PC-9 (cell line): Measurements from ENCODE around the gene CSNK2A1. TPM values are rescaled to one million over a fixed set of nuclear protein-coding genes. Genes with fewer than 3 reads are reported as not detected.
A peak's percentile ranks its signal among the peaks of the same experiment; 100 is the strongest.
"Not testable (repeated sequence)": the region's sequence is repeated elsewhere in the genome, so short reads cannot be mapped to it uniquely, and the experiment has no call there.

Experiments used
- BruUV-seq: library from RNA; stranded (reverse); fragments of 400-500 nt; replicated peaks from 2 replicates; lab custom pipeline; 2021; lab: Mats Ljungman, UMichigan
- CTCF ChIA-PET: fragments of 300-600 bp; sonication (Branson Sonifier 250); formaldehyde crosslinking; loops from one replicate; lab custom pipeline; 2022; ENCODE audit warnings: antibody characterized with exemption; lab: Charles Lee
- POLR2A ChIA-PET: fragments of 300-600 bp; sonication (Branson Sonifier 250); formaldehyde crosslinking; loops from one replicate; lab custom pipeline; 2022; ENCODE audit warnings: antibody characterized with exemption; ENCODE audit not compliant: unreplicated experiment; lab: Charles Lee
- DNase-seq, 2 experiments: peaks; one replicate each; pipeline versions ENCODE4 v3.0.0 to v3.0.0-alpha.2; 2015 to 2022; ENCODE audit warnings: mixed read lengths in 1 of 2
- H2AFZ ChIP-seq: fragments of 200-600 bp; sonication (generic); 2 replicates; pipeline ENCODE4 v1.8.1; 2017; ENCODE audit warnings: antibody characterized with exemption
- H3F3A ChIP-seq: fragments of 200-600 bp; sonication (generic); 2 replicates; pipeline ENCODE4 v1.8.1; 2017; ENCODE audit warnings: antibody characterized with exemption, mild to moderate bottlenecking, low read depth; ENCODE audit not compliant: insufficient read depth
- H3K27ac ChIP-seq: fragments of 200-600 bp; sonication (generic); 2 replicates; pipeline ENCODE4 v1.6.1; 2016; ENCODE audit warnings: mixed run types
- H3K27me3 ChIP-seq: fragments of 200-600 bp; sonication (generic); 2 replicates; pipeline ENCODE4 v1.6.1; 2016; ENCODE audit warnings: low read depth, mixed run types; ENCODE audit not compliant: insufficient read depth
- H3K36me3 ChIP-seq: fragments of 200-600 bp; sonication (generic); 2 replicates; pipeline ENCODE4 v1.6.1; 2016; ENCODE audit warnings: low read depth, mixed run types
- H3K4me1 ChIP-seq: fragments of 200-600 bp; sonication (generic); replicated peaks from 2 replicates; pipeline ENCODE4 v1.6.1; 2016; ENCODE audit warnings: mixed run types; ENCODE audit not compliant: insufficient read depth
- H3K4me2 ChIP-seq: fragments of 200-600 bp; sonication (generic); 2 replicates; pipeline ENCODE4 v1.6.1; 2017; ENCODE audit warnings: mixed run types
- H3K4me3 ChIP-seq: fragments of 200-600 bp; sonication (generic); 2 replicates; pipeline ENCODE4 v1.6.1; 2016; ENCODE audit warnings: mixed run types
- H3K79me2 ChIP-seq: fragments of 200-600 bp; sonication (generic); 2 replicates; pipeline ENCODE4 v1.6.1; 2017; ENCODE audit warnings: low read depth, mixed run types
- H3K9me2 ChIP-seq: fragments of 200-600 bp; sonication (generic); 2 replicates; pipeline ENCODE4 v1.8.1; 2017; ENCODE audit warnings: mild to moderate bottlenecking; ENCODE audit not compliant: insufficient read depth
- H3K9me3 ChIP-seq: fragments of 200-600 bp; sonication (generic); 2 replicates; pipeline ENCODE4 v1.8.1; 2016; ENCODE audit warnings: low read depth; ENCODE audit not compliant: insufficient read depth
- H4K20me1 ChIP-seq: fragments of 200-600 bp; sonication (generic); 2 replicates; pipeline ENCODE4 v1.8.1; 2017; ENCODE audit not compliant: insufficient read depth
- CTCF ChIP-seq: fragments of 200-600 bp; sonication (generic); conservative IDR thresholded peaks from 2 replicates; pipeline ENCODE4 v1.6.1; 2017; ENCODE audit warnings: mixed run types, antibody characterized with exemption, mild to moderate bottlenecking, moderate library complexity
- EZH2 ChIP-seq: fragments of 200-600 bp; sonication (generic); IDR thresholded peaks from 2 replicates; pipeline ENCODE4 v1.8.0; 2017; ENCODE audit warnings: antibody characterized with exemption, low read depth
- intact Hi-C: fragments of 100-400 bp; cut with micrococcal nuclease; formaldehyde crosslinking; loops from one replicate; pipeline ENCODE4 v1.10.0; 2022; ENCODE audit not compliant: unreplicated experiment
- total RNA-seq: library from RNA; stranded (reverse); gene quantifications from 2 replicates; pipeline ENCODE4 v1.2.3, GENCODE V29; 2021

The CSNK2A1 gene
- total RNA-seq, 1 experiment from 2014 or later = 222 TPM

DNA sequence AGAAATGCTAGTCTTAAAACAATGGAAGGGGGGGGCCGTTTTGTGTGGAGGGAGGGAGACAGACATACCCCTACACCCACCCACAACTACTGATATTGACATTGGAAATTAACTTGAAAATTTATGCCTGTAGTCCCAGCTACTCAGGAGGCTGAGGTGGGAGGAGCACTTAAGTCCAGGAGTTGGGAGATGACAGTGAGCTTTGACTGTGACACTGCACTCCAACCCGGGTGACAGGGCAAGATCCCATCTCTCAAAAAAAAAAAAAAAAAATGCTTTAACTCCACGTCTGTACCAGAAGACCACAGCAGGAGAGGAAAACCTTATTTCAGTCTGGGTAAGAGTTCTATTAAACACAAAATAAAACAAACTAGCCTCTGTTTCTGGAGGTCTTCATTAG is 83.4 kb downstream of the CSNK2A1 start:
- Histone ChIP-seq H3K79me2 (peaks cover 64% of the 10 kb centered on the region), H3K4me3 (peak overlapping the region; percentile 100; the same call in 1 of the 2 replicates), H3K27ac (no peak overlapping the region), H2AFZ (no peak overlapping the region), H3K4me1 (peaks cover 27% of the 10 kb centered on the region), H3F3A (peaks cover 4% of the 10 kb centered on the region), H3K9me3 (no peaks in the 10 kb centered on the region), H3K9me2 (no peaks in the 10 kb centered on the region), H3K4me2 (peak overlapping the region; percentile 96), H3K27me3 (no peaks in the 10 kb centered on the region), H3K36me3 (no peaks in the 10 kb centered on the region), H4K20me1 (peaks cover 30% of the 10 kb centered on the region)
- ChIA-PET CTCF (interaction anchor here (0.6 kb wide), 1 partner anchor 25 kb away, joined by 5 read pairs; no protein-coding TSS in a partner anchor), POLR2A (no interaction called here)
- DNase-seq = no peak
- TF ChIP-seq CTCF = no peak
- no peak for TF ChIP-seq EZH2
- intact Hi-C loops = no loop called here
- no TSS peak for BruUV-seq

DNA sequence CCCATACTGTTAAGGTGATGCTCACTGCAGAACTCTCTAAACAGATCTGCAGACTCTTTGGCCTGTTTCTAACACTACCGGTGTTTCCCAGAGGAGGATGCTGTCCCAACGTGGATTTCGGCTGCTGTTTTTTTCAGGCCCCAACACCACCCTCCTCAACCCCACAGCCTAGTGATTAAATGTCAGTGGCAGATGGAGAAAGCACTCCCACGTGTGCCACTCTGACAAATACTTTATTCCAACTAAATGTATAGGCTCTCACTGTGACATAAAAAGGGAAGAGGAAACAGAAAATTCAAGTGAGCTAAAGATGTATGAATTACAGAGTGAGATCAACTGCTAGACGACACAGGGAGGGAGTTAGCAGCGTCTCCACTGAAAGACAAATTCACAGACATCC is 84.8 kb downstream of the CSNK2A1 start:
- ChIA-PET CTCF (no interaction called here), POLR2A (no interaction called here)
- BruUV-seq = no TSS peak
- no peak overlapping the region for H3K27ac ChIP-seq
- intact Hi-C loops = no loop called here
- H3K27me3 ChIP-seq = no peaks in the 10 kb centered on the region
- no peak overlapping the region for H3K4me3 ChIP-seq
- no peaks in the 10 kb centered on the region for H3K9me3 ChIP-seq
- no peak for DNase-seq
- H3K4me1 ChIP-seq = peaks cover 37% of the 10 kb centered on the region
- TF ChIP-seq EZH2 (no peak), CTCF (no peak)
- peaks cover 76% of the 10 kb centered on the region for H3K79me2 ChIP-seq
- H3F3A ChIP-seq = peaks cover 4% of the 10 kb centered on the region
- H3K4me2 ChIP-seq = no peak overlapping the region
- H2AFZ ChIP-seq = no peak overlapping the region
- no peaks in the 10 kb centered on the region for H3K36me3 ChIP-seq
- H3K9me2 ChIP-seq = no peaks in the 10 kb centered on the region
- H4K20me1 ChIP-seq = peaks cover 30% of the 10 kb centered on the region

GRCh38 chr20:454951-455350 is 88.6 kb downstream of the CSNK2A1 start:
- H4K20me1 ChIP-seq = peaks cover 27% of the 10 kb centered on the region
- peak overlapping the region; percentile 57 for H3K4me2 ChIP-seq
- H3K4me3 ChIP-seq = no peak overlapping the region
- TF ChIP-seq EZH2 (no peak), CTCF (no peak)
- H3K4me1 ChIP-seq = peaks cover 20% of the 10 kb centered on the region
- DNase-seq = peak; percentile 36 to 75
- BruUV-seq = no TSS peak
- no peak overlapping the region for H2AFZ ChIP-seq
- POLR2A ChIA-PET = no interaction called here
- H3K36me3 ChIP-seq = no peaks in the 10 kb centered on the region
- no peaks in the 10 kb centered on the region for H3K27me3 ChIP-seq
- H3K9me3 ChIP-seq = no peaks in the 10 kb centered on the region
- peaks cover 89% of the 10 kb centered on the region for H3K79me2 ChIP-seq
- intact Hi-C loops = no loop called here
- CTCF ChIA-PET = no interaction called here
- H3K27ac ChIP-seq = 0 out of 2 replicates have a peak overlapping the region, but pooled peaks have one; percentile 28
- H3K9me2 ChIP-seq = no peaks in the 10 kb centered on the region
- no peaks in the 10 kb centered on the region; the same call in 1 of the 2 replicates for H3F3A ChIP-seq

- H3K4me2 ChIP-seq, intact Hi-C loops, DNase-seq, H3F3A ChIP-seq, H3K9me2 ChIP-seq, H3K9me3 ChIP-seq, CTCF ChIA-PET, H2AFZ ChIP-seq, H3K4me3 ChIP-seq, BruUV-seq, H3K27ac ChIP-seq, H3K27me3 ChIP-seq, H3K36me3 ChIP-seq: not testable (repeated sequence)
- Histone ChIP-seq H4K20me1 (peaks cover 27% of the 10 kb centered on the region), H3K4me1 (peaks cover 16% of the 10 kb centered on the region), H3K79me2 (peaks cover 65% of the 10 kb centered on the region)
- POLR2A ChIA-PET = interaction anchor here (0.7 kb wide), 1 partner anchor 1680 kb away, joined by 7 read pairs; no protein-coding TSS in a partner anchor
Measured at GRCh38 chr20:452021-452420, 91.6 kb downstream of the CSNK2A1 start.
